ENCODE measurements around the gene HELZ2.
"Not testable (repeated sequence)": the region's sequence is repeated elsewhere in the genome, so short reads cannot be mapped to it uniquely, and the experiment has no call there.

The HELZ2 gene

DNA sequence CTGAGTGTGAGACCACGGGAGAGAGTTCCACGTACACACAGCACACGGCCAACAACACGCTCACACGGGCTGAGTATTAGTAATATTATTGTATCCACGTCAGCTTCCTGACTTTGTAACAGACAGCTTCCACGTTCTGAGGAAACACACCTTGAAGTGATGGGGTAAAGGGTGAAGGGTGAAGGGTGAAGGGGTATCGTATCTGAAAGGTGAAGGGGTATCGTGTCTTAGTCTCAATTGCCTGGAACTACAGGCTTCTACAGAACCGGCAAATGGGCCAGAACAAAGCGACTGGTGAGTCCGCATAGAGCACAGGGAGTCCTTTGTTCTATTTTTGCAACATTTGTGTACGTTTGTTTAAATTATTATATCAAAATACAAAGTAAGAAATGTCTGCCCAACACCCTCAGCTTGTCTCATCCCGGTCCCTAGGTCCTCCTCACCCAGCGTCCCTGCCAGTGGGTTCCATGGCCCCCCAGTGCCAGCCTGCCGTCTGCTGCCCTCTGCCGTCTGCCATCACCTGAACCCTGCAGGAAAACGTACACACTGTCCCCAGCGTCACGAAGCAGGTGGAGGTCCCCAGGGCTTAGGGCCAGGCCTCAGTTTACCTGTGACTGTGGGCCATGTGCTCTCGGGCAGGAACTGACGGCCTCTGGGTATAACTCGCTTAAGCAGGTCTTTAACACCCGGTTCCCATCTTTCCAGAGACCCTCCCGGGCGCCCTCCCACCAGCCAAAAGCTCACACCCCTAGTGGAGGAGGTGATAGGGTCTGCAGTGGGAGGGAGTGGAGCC lies 4.4 kb upstream of the HELZ2 start:
- Mint-ChIP-seq H3K27ac (no peak overlapping the region), H3K36me3 (no peaks in the 10 kb centered on the region), H3K27me3 (peaks cover 3 to 10% of the 10 kb centered on the region in 2 donors), H3K9me3 (no peaks in the 10 kb centered on the region), H3K4me3 (no peak overlapping the region), H3K4me1 (peaks cover 11 to 14% of the 10 kb centered on the region in 2 donors)
- ATAC-seq (replicated peaks): no peak
- no peak for DNase-seq

DNA sequence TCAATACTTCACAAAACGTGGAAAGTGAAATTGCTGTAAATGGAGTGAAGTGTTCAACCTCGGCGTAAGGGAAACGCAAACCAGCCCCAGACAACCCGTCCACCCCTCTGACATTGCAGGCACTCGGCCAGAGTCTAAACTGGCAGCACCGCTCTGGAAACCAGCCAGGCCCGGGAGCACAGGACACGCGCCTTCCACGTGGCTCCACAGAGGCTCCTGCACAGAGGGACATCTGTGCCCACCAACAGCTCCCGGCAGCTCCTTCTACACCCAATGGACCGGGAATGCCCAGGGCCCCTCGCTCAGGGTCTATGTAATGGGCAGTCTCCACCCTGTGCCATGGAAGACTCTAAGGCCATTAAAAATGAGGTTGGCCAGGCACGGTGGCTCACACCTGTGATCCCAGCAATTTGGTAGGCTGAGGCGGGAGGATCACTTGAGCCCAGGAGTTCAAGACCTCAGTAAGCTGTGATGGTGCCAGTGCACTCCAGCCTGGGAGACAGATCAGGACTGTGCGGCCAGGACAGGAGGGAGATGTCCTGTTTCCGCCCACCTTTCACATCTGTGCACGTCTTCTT lies 3.4 kb upstream of the HELZ2 start:
- Mint-ChIP-seq H3K9me3 (no peaks in the 10 kb centered on the region), H3K4me1 (peaks cover 11 to 15% of the 10 kb centered on the region in 2 donors), H3K36me3 (no peaks in the 10 kb centered on the region), H3K27me3 (peaks cover 3 to 10% of the 10 kb centered on the region in 2 donors), H3K4me3 (no peak overlapping the region), H3K27ac (no peak overlapping the region)
- DNase-seq: no peak
- ATAC-seq (replicated peaks): no peak

- Mint-ChIP-seq H3K4me3 (no peak overlapping the region), H3K4me1 (peaks cover 11 to 15% of the 10 kb centered on the region in 2 donors), H3K9me3 (no peaks in the 10 kb centered on the region), H3K36me3 (no peaks in the 10 kb centered on the region), H3K27me3 (peaks cover 3 to 10% of the 10 kb centered on the region in 2 donors), H3K27ac (no peak overlapping the region)
- ATAC-seq (replicated peaks) (no peak), DNase-seq (no peak)
These were observed 2.3 kb upstream of the HELZ2 start for GRCh38 chr20:63576311-63576710.

DNA sequence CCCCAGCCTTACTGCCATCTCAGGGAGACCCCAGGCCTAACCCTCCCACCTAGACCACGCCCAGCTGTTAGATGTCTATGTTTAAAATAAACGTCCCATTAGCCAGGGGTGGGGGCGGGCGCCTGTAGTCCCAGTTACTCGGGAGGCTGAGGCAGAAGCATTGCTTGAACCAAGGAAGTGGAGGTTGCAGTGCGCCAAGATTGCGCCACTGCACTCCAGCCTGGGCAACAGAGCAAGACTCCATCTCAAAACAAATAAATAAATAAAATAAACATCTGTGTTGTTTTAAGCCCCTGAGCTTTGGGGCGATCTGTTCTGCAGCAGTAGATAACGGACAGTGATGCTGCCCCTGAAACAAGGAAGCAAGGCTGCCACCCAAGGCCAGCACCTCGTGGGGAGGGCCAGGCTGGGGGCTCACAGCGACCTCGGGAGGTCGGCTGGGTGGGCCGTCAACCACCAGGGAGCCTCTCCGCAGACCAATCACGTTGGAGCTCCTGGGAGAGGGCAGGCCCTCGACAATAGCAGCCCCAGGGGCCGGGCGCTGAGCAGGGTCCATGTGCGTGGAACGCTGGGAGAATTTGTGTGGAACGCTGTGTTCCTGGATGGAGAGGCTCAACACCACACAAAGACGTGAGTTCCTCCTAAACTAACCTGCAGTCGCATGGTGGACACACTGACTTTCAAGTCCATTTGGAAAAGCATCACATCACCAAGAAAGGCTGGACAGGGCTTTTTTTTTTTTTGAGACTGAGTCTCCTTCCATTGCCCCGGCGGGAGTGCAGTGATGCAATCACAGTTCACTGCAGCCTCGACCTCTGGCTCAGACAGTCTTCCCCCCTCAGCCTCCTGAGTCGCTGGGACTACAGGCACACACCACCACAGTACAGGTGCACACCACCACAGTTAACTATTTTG lies 1.0 kb upstream of the HELZ2 start:
- Mint-ChIP-seq H3K9me3 (no peaks in the 10 kb centered on the region), H3K36me3 (peaks cover 0 to under 1% of the 10 kb centered on the region in 2 donors), H3K4me3 (peak overlapping the region; percentile 79 to 89), H3K27me3 (peaks cover 3 to 10% of the 10 kb centered on the region in 2 donors), H3K4me1 (peaks cover 4% of the 10 kb centered on the region in 2 donors), H3K27ac (peak overlapping the region; percentile 25)
- DNase-seq: no peak
- ATAC-seq (replicated peaks): no peak

DNA sequence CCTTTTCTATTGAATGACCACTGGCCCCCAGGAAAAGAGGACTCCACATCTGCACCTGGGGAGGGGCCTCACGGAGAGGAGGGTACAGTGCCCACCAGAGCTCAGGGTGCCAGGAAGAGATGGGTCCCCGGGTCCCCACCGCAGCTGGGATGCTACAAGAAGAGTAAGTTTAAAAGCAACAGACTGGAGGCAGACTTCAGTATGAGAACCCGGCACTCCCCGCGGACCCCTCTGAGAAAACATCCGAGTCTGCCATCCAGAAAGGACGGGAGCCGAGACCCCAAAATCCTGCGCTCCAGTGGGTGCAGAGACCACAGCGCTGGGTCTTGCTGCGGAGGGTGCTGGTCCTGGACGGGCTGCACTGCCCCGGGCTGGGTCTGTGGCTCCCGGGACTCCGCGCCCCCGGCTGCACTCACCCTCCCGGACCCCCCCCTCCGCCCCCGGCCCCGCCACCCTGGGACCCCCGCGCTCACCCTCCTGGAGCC lies 350 bp downstream of the HELZ2 start:
- ATAC-seq (replicated peaks) (peak; percentile 19 to 31), DNase-seq (no peak)
- Mint-ChIP-seq H3K27me3 (peaks cover 3 to 10% of the 10 kb centered on the region in 2 donors), H3K4me1 (peaks cover 13 to 17% of the 10 kb centered on the region in 2 donors), H3K9me3 (no peaks in the 10 kb centered on the region), H3K27ac (peak overlapping the region; percentile 93), H3K36me3 (peaks cover 0 to 1% of the 10 kb centered on the region in 2 donors), H3K4me3 (peak overlapping the region; percentile 89 to 92)

GRCh38 chr20:63572788-63573646 lies 1.0 kb downstream of the HELZ2 start:
- ATAC-seq (replicated peaks) (no peak), DNase-seq (no peak)
- peak overlapping the region; percentile 89 to 92 for H3K4me3 Mint-ChIP-seq
- peaks cover 0 to 1% of the 10 kb centered on the region in 2 donors for H3K36me3 Mint-ChIP-seq
- H3K9me3 Mint-ChIP-seq: no peaks in the 10 kb centered on the region
- peaks cover 16 to 24% of the 10 kb centered on the region in 2 donors for H3K4me1 Mint-ChIP-seq
- peak overlapping the region; percentile 93 for H3K27ac Mint-ChIP-seq
- H3K27me3 Mint-ChIP-seq: peaks cover 3 to 5% of the 10 kb centered on the region in 2 donors

GRCh38 chr20:63572071-63572787 lies 1.8 kb downstream of the HELZ2 start:
- Mint-ChIP-seq H3K4me3 (no peak overlapping the region), H3K4me1 (peaks cover 23 to 32% of the 10 kb centered on the region in 2 donors), H3K27me3 (peaks cover 3 to 5% of the 10 kb centered on the region in 2 donors), H3K36me3 (peaks cover 2 to 4% of the 10 kb centered on the region in 2 donors), H3K27ac (no peak overlapping the region), H3K9me3 (no peaks in the 10 kb centered on the region)
- no peak for ATAC-seq (replicated peaks)
- DNase-seq: no peak

DNA sequence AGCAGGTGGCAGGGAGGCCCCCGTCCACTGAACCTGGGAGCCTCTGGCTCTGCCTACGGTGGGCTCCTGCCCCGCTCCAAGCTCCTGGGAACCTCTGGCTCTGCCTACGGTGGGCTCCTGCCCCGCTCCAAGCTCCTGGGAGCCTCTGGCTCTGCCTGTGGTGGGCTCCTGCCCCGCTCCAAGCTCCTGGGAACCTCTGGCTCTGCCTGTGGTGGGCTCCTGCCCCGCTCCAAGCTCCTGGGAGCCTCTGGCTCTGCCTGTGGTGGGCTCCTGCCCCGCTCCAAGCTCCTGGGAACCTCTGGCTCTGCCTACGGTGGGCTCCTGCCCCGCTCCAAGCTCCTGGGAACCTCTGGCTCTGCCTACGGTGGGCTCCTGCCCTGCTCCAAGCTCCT lies 3.0 kb downstream of the HELZ2 start:
- not testable (repeated sequence) for H3K36me3 Mint-ChIP-seq; ATAC-seq (replicated peaks); H3K9me3 Mint-ChIP-seq; H3K27ac Mint-ChIP-seq; H3K4me3 Mint-ChIP-seq; DNase-seq; H3K27me3 Mint-ChIP-seq
- peaks cover 25 to 36% of the 10 kb centered on the region in 2 donors for H3K4me1 Mint-ChIP-seq

DNA sequence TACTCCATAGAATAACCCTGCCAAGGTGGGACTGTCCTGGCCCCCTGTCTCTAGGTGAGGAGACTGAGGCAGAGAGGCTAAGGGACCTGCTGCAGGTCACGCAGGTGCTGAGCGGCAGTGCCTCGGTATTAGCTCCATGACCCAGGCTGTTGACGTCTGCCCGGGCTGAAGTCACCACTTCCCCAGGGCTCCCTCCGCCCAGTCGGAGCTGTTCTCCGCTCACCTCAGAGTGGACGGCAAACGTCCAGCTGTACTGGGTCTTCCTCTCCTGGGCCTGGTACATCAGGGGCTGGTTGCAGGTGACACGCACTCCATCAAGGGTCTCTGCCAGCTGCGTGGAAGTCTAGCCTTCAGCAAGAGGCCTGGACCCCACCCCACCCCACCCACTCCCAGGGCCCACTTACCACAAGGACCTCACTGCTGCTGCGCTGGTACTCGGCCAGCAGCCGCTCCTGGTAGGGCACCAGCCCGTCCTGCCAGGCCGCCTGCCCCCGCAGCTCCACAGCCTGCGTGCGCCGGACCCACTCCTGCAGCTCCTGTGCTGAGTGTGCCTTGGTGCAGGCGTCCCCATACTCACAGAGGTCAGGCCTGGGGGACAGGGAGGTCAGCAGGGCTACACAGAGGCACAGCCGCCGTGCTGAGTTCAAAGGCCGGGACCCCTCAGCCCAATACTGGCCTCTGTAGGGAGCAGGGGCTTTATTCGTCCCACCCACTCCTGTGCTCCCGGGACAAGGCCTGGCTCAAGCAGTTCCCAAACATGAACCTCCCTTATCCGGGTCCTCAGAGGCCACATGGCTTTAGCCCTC lies 3.6 kb downstream of the HELZ2 start:
- H3K27me3 Mint-ChIP-seq: no peaks in the 10 kb centered on the region
- H3K36me3 Mint-ChIP-seq: peaks cover 12 to 14% of the 10 kb centered on the region in 2 donors
- DNase-seq (no peak), ATAC-seq (replicated peaks) (no peak)
- peaks cover 28 to 36% of the 10 kb centered on the region in 2 donors for H3K4me1 Mint-ChIP-seq
- H3K27ac Mint-ChIP-seq: no peak overlapping the region
- H3K4me3 Mint-ChIP-seq: no peak overlapping the region
- H3K9me3 Mint-ChIP-seq: no peaks in the 10 kb centered on the region

DNA sequence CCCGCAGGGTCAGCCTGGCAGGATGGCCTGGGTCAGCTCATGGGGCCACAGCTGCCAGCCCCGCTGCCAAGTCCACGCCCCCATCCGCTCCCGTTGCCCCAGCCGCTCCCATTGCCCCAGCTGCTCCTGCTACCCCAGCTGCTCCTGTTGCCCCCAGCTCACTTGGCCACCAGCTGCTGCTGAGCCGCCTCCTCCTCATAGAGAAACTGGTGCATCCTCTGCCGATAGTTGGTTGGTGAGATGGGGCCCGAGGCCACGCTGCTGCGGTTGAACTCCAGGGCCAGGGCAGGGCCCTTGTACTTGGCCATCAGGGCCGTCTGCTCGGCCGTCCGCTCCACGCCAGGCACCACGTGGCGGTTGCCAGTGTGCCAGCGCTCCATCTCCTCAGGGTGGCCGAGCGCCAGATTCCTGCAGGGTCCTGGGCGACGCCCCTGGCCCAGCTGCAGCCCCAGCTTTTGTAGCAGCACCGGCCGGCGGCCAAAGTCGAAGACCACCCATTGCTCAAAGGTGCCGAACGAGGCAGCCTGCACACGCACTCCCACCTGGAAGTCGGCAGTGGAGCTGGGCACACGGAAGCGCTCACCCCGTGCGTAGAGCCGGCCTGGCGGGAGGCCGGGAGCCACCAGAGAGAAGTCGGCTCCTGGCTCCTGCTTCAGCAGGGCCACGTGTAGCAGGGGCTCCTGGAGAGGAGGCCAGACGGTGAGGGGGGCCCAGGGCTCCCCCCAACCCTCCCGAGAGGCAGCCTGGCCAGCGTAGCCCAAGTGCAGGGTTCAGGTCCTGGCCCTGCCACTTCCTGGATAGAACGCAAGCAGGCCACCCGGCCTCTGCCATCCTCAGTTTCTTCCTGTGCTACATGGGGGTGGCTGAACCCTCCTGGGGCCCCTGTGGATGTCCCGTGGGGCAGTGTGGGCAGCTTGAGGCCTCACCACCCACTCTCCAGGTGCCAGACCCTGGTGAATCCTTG lies 4.8 kb downstream of the HELZ2 start:
- ATAC-seq (replicated peaks) (no peak), DNase-seq (no peak)
- Mint-ChIP-seq H3K27me3 (no peaks in the 10 kb centered on the region), H3K36me3 (peaks cover 15 to 16% of the 10 kb centered on the region in 2 donors), H3K9me3 (no peaks in the 10 kb centered on the region), H3K4me1 (peaks cover 28 to 36% of the 10 kb centered on the region in 2 donors), H3K4me3 (peak overlapping the region; percentile 41 to 53), H3K27ac (peak overlapping the region; percentile 2)

DNA sequence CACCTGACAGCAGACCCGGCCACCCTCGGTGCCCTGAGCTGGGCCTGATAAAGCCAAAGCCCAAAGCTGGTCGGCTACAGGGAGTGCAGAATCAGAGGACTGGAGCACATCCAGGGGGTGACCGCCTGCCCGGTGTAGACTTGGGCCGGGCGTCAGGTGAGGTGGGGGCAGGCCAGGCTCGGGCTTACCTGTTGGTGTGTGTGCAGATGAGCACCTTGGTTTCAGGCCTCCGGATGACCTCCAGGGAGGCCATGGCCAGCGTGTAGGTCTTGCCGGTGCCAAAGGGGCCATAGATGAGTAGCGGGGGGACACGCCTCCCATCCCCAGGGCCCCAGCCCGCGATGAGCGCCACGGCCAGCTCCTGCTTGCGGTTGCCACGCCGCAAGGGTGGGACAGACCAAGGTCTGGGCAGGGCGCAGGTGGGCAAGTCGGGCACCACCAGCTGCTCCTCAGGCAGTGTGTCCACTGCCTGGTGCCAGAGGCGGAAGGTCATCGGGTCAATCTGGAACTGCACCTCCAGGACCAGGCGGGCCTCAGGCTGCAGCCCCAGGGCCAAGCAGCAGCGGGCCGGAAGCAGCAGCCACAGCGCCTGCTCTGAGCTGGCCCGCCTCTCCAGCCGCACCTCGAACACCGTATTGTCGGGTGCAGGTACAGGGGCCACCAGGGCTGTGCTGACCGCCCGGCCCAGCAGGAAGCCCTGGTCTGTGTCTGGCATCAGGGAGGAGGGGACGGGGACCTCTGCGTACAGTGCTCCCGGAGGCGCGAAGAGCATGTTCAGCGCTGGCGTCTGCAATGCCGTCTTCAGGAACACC lies 5.7 kb downstream of the HELZ2 start:
- peak; percentile 17 to 19 for ATAC-seq (replicated peaks)
- DNase-seq: no peak
- Mint-ChIP-seq H3K4me1 (peaks cover 27 to 33% of the 10 kb centered on the region in 2 donors), H3K36me3 (peaks cover 19 to 20% of the 10 kb centered on the region in 2 donors), H3K4me3 (peak overlapping the region; percentile 75 to 78), H3K27me3 (no peaks in the 10 kb centered on the region), H3K9me3 (no peaks in the 10 kb centered on the region), H3K27ac (peak overlapping the region; percentile 92)
